Right lobe of liver (tissue), 6 donors: ENCODE measurements around the gene BTBD16. TPM values are rescaled to one million over a fixed set of nuclear protein-coding genes. Genes with fewer than 3 reads are reported as not detected.

Experiments
- ATAC-seq, 4 donors: fragments of 200-7000 bp; cut with Tn5 transposase; one replicate each; pipeline ENCODE4 v1.9.1; 2020; ENCODE audit warnings: mild to moderate bottlenecking in 4 of 4, moderate library complexity in 4 of 4
- DNase-seq, 3 donors: peaks; one replicate each; pipeline ENCODE4 v3.0.0-alpha.2; 2020
- H3K27ac ChIP-seq, 3 donors: fragments of 200-600 bp; one replicate each; pipeline ENCODE4 v1.8.0; 2022
- H3K27me3 ChIP-seq, 2 donors: fragments of 200-600 bp; one replicate each; pipeline ENCODE4 v1.8.0; 2022
- H3K36me3 ChIP-seq, 4 donors: fragments of 200-600 bp; sonication (generic) in 1 of 4; one replicate each; pipeline versions ENCODE4 v1.5.1 to v1.8.0; 2017 to 2022; ENCODE audit warnings: control low read depth in 1 of 4
- H3K4me1 ChIP-seq, 4 donors: fragments of 200-600 bp; sonication (generic) in 1 of 4; one replicate each; pipeline versions ENCODE4 v1.5.1 to v1.8.0; 2017 to 2022; ENCODE audit warnings: control low read depth in 1 of 4
- H3K4me3 ChIP-seq, 3 donors: fragments of 200-600 bp; one replicate each; pipeline ENCODE4 v1.8.0; 2022
- H3K9me3 ChIP-seq, 4 donors: fragments of 200-600 bp; sonication (generic) in 1 of 4; one replicate each; pipeline versions ENCODE4 v1.5.1 to v1.8.0; 2017 to 2022; ENCODE audit warnings: control low read depth in 1 of 4
- CTCF ChIP-seq, 4 donors: fragments of 200-600 bp in 3 of 4; fragments of 450-650 bp in 1 of 4; IDR thresholded peaks; one replicate each; pipeline versions ENCODE4 v1.5.1 to v1.8.0; 2016 to 2022; ENCODE audit warnings: antibody characterized with exemption in 4 of 4, mild to moderate bottlenecking in 2 of 4
- POLR2A ChIP-seq: fragments of 450-650 bp; IDR thresholded peaks from one replicate; pipeline ENCODE4 v1.6.1; 2017; ENCODE audit warnings: antibody characterized with exemption, mild to moderate bottlenecking
- WGBS: methylation state at CpG from one replicate; pipeline ENCODE4 v1.1.6; 2018; ENCODE audit warnings: low coverage, low lambda C conversion rate; ENCODE audit not compliant: insufficient coverage; ENCODE audit errors: missing lambda C conversion rate; 5-methylcytosine and 5-hydroxymethylcytosine counted together
- intact Hi-C, 2 donors: fragments of 100-400 bp; cut with DNase I; formaldehyde crosslinking; loops; one replicate each; pipeline versions ENCODE4 v1.11.2 to v1.14.1; 2022
- total RNA-seq, 6 experiments: library from RNA; depleted of rRNA in 2 of 6; stranded (reverse); fragments of >200 nt in 2 of 6; fragmentation: NEBNext Ultra II Directional in 3 of 6; extraction: Animal tissue kit (Norgen Biotek cat#: 25700) in 3 of 6; gene quantifications; one replicate each; pipeline versions ENCODE4 v1.1.0 to v1.2.4, GENCODE V29; 2016 to 2023
- donor health status: DM: no; HTN: yes; CAD: no.
- donor health status: DM: no; HTN: no; CAD: no.
- donor health status: DM: no; HTN: no; CAD: no.
- donor health status: DM: no; HTN: yes; CAD: no.
- donor health status: DM: no; HTN: yes; CAD: no.

BTBD16 gene
- total RNA-seq, 6 experiments from 2014 or later = 0.98 to 3.0 (median 2.0) TPM

DNA sequence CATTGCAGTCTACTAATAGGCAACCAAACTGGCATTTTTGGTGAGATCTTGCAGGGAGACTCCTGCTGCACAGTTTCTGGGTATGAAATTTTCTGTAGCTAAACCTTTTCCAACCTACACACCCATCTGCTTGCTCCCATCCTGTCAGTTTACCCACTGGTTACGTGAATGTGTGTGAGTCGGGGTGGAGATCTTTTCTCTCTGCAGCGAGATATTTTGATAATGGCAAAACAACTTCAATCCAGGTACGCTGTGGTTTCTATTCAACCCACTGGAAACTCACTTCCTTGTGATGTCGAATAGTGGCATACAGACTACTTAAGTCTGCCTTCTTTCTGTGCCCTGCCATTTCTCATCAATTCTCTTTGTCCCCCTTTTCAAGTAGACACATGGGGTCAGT lies 107.9 kb downstream of the BTBD16 start:
- DNase-seq (no peak), ATAC-seq (no peak)
- no peaks in the 10 kb centered on the region for H3K27me3 ChIP-seq
- intact Hi-C loops = no loop called here
- TF ChIP-seq POLR2A (no peak), CTCF (IDR thresholded peaks at IDR 0.05) (no peak)
- no peaks in the 10 kb centered on the region for H3K36me3 ChIP-seq
- peaks cover 0 to 15% (median 6%) of the 10 kb centered on the region in 4 donors for H3K4me1 ChIP-seq
- H3K4me3 ChIP-seq = no peak overlapping the region
- 100% methylated on average over 2 of the region's 5 CpGs for WGBS
- H3K27ac ChIP-seq = no peak overlapping the region
- H3K9me3 ChIP-seq = no peaks in the 10 kb centered on the region

GRCh38 chr10:122379537-122379936 lies 108.4 kb downstream of the BTBD16 start:
- no peak for TF ChIP-seq POLR2A
- no peak for TF ChIP-seq CTCF (IDR thresholded peaks at IDR 0.05)
- Histone ChIP-seq H3K4me3 (no peak overlapping the region), H3K27ac (no peak overlapping the region), H3K36me3 (no peaks in the 10 kb centered on the region), H3K4me1 (peaks cover 0 to 15% (median 6%) of the 10 kb centered on the region in 4 donors), H3K9me3 (no peaks in the 10 kb centered on the region), H3K27me3 (no peaks in the 10 kb centered on the region)
- ATAC-seq (no peak), DNase-seq (no peak)
- 94% methylated on average over 2 of the region's 2 CpGs for WGBS
- intact Hi-C loops = no loop called here

DNA sequence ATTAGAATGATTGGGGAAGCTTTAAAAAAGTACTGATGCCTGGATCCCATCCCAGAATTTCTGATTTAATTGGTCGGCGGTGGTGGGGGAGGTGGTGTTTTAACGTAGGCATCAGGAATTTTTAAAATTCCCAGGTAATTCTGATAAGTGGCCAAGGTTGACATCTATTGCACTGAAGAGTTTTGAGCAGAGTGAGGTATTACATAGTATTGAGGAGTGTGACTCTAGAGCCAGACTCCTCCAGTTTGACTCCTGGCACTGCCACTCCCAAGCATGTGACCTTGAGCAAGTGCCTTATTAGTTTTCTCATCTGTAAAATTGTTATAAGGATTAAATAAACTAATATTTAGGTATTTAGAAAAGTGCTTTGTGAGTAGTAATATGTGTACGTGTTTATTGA lies 109.6 kb downstream of the BTBD16 start:
- no peak overlapping the region for H3K27ac ChIP-seq
- intact Hi-C loops = no loop called here
- no peaks in the 10 kb centered on the region for H3K36me3 ChIP-seq
- DNase-seq = no peak
- no peaks in the 10 kb centered on the region for H3K9me3 ChIP-seq
- H3K4me1 ChIP-seq = peaks cover 0 to 15% (median 6%) of the 10 kb centered on the region in 4 donors
- no peak for TF ChIP-seq POLR2A
- TF ChIP-seq CTCF (IDR thresholded peaks at IDR 0.05) = no peak
- H3K4me3 ChIP-seq = no peak overlapping the region
- ATAC-seq = no peak
- no peaks in the 10 kb centered on the region for H3K27me3 ChIP-seq
- WGBS = 86% methylated on average over 4 of the region's 4 CpGs

- Histone ChIP-seq H3K4me3 (no peak overlapping the region), H3K4me1 (peaks cover 0 to 18% (median 8%) of the 10 kb centered on the region in 4 donors), H3K27ac (no peak overlapping the region), H3K9me3 (no peaks in the 10 kb centered on the region), H3K36me3 (no peaks in the 10 kb centered on the region), H3K27me3 (no peaks in the 10 kb centered on the region)
- ATAC-seq (no peak), DNase-seq (no peak)
- TF ChIP-seq POLR2A (no peak), CTCF (IDR thresholded peaks at IDR 0.05) (no peak)
- intact Hi-C loops = no loop called here
- 78% methylated on average over 2 of the region's 2 CpGs for WGBS
Observed at GRCh38 chr10:122381680-122382079, 110.6 kb downstream of the BTBD16 start.

DNA sequence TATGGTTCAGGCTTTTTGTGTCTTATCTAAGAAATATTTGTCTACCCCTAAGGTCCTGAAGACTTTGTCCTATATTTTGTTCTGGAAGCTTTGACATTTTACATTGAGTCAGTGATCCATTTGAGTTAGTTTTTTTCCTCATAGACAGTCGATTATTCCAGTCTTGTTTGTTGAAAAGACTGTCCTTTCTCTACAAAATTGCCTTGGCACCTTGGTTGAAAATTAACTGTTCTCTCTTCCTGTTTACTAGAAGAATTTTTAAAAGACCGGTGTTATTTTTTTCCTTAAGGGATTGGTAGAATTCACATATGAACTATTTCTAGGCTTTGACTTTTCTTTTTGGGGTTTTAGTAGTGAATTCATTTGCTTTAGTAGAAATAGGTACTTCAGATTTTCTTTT lies 115.4 kb downstream of the BTBD16 start:
- DNase-seq = no peak
- intact Hi-C loops = no loop called here

More for the DNA sequence above, 115.4 kb downstream of the BTBD16 start:
- ATAC-seq = peak; percentile 44 to 65 (median 58)
- H3K9me3 ChIP-seq = no peaks in the 10 kb centered on the region
- peaks cover 0 to 43% (median 4%) of the 10 kb centered on the region in 4 donors for H3K4me1 ChIP-seq
- TF ChIP-seq CTCF (IDR thresholded peaks at IDR 0.05) (no peak), POLR2A (no peak)
- H3K4me3 ChIP-seq = peak overlapping the region in 1 of 3 donors; percentile 7
- no peaks in the 10 kb centered on the region for H3K27me3 ChIP-seq
- 12% methylated on average over 2 of the region's 2 CpGs for WGBS
- H3K36me3 ChIP-seq = no peaks in the 10 kb centered on the region
- peak overlapping the region; percentile 1 to 64 (median 55) for H3K27ac ChIP-seq
